Keratinocyte (primary cell): ENCODE results near the gene MTMR10.

Source experiments
- EZH2 ChIP-seq: IDR thresholded peaks from one replicate; pipeline ENCODE4 v1.6.1; 2012; ENCODE audit warnings: inconsistent platforms, mild to moderate bottlenecking, low read length, moderate library complexity
- TF ChIP-seq, protein P1 (sequence below), 3 experiments: IDR thresholded peaks in 1 of 3; conservative IDR thresholded peaks in 1 of 3; optimal IDR thresholded peaks in 1 of 3; 2 replicates in 2 of 3; 3 replicates in 1 of 3; pipeline versions ENCODE3 to v1.5.1; 2011; ENCODE audit warnings: low read length in 3 of 3, mild to moderate bottlenecking in 3 of 3, moderate library complexity in 2 of 3, control low read depth in 1 of 3, inconsistent platforms in 1 of 3; ENCODE audit not compliant: insufficient read depth in 2 of 3; ENCODE audit errors: extremely low read depth in 1 of 3

- TF ChIP-seq, protein P1, sequence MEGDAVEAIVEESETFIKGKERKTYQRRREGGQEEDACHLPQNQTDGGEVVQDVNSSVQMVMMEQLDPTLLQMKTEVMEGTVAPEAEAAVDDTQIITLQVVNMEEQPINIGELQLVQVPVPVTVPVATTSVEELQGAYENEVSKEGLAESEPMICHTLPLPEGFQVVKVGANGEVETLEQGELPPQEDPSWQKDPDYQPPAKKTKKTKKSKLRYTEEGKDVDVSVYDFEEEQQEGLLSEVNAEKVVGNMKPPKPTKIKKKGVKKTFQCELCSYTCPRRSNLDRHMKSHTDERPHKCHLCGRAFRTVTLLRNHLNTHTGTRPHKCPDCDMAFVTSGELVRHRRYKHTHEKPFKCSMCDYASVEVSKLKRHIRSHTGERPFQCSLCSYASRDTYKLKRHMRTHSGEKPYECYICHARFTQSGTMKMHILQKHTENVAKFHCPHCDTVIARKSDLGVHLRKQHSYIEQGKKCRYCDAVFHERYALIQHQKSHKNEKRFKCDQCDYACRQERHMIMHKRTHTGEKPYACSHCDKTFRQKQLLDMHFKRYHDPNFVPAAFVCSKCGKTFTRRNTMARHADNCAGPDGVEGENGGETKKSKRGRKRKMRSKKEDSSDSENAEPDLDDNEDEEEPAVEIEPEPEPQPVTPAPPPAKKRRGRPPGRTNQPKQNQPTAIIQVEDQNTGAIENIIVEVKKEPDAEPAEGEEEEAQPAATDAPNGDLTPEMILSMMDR (optimal IDR thresholded peaks at IDR 0.05 in 1 of 3, IDR thresholded peaks at IDR 0.05 in 1 of 3, conservative IDR thresholded peaks at IDR 0.05 in 1 of 3; ENCODE audit: extremely low read depth in 1 of 3, insufficient read depth in 2 of 3, low read length in 3 of 3): no peak
- no peak for TF ChIP-seq EZH2
Measured at GRCh38 chr15:30918366-30918765, 73.1 kb downstream of the MTMR10 start.
